DMS153 treated with DMSO at 0.1 percent for 48 hours (cell line): ENCODE results near the gene PSMD12.
"Not testable (repeated sequence)": the region's sequence is repeated elsewhere in the genome, so short reads cannot be mapped to it uniquely, and the experiment has no call there.

ENCODE experiments used
- DNase-seq: peaks from one replicate; lab custom pipeline; 2025; ENCODE audit not compliant: unreplicated experiment; lab: John Stamatoyannopoulos, UW

Gene PSMD12

GRCh38 chr17:67359960-67360791, 6.2 kb downstream of the PSMD12 start:
- no peak for DNase-seq

DNA sequence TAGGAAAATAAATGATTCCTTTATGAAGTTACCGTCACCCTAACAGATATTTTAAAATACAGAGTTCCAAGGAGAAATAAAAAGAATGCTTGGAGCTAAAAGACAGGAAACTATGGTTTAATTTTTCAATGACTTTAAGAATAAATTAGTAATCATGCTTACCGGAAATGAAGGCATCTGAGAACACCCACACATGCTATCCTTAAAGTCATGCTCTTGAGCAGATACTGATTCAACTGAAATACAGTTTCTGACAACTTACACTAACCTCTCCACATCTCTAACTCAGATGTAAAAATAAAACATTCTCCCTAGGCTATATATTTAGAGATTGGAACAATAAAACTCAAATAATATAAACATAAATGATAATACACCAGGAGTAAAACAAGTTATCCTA, 7.8 kb downstream of the PSMD12 start:
- DNase-seq: no peak

- DNase-seq: no peak
Measured at GRCh38 chr17:67353929-67354574, 12.3 kb downstream of the PSMD12 start.

GRCh38 chr17:67353161-67353560, 13.2 kb downstream of the PSMD12 start:
- no peak for DNase-seq

- no peak for DNase-seq
Measured at GRCh38 chr17:67349420-67349819, 17.0 kb downstream of the PSMD12 start.

DNA sequence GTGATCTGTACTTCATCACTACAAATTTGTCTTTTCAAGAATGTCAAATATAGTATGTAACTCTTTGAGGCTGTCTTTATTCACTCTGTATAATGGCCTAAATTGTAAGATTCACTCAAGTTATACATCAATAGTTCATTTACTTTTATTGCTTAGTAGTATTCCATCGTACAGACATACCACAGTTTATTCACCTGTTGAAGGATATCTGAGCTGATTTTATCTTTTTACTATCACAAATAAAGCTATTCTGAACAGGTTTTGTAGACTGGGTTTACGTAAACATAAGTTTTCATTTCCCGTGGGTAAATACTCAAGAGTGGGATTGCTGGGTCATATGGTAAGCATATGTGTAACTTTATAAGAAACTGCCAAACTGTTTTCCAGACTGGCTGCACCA, 18.6 kb downstream of the PSMD12 start:
- DNase-seq: no peak

GRCh38 chr17:67343237-67343636, 23.1 kb downstream of the PSMD12 start:
- no peak for DNase-seq

DNA sequence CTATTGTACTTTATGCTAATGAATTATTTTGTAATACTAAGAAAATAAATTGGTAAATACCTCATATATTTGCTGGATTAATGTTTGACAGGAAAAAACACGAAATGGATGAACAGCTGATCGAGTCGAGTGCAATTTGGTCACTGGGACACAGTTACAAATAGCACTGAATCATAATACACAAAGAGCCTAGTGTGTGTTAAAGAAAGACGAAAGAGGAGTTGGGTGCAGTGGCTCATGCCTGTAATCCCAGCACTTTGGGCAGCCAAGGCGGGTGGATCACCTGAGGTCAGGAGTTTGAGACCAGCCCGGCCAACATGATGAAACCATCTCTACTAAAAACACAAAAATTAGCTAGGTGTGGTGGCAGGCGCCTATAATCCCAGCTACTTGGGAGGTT, 28.0 kb downstream of the PSMD12 start:
- not testable (repeated sequence) for DNase-seq

- DNase-seq: no peak
Measured at GRCh38 chr17:67336859-67337258, 29.5 kb downstream of the PSMD12 start.

GRCh38 chr17:67335245-67335835, 31.0 kb downstream of the PSMD12 start:
- no peak for DNase-seq

GRCh38 chr17:67332162-67332508, 34.2 kb downstream of the PSMD12 start:
- not testable (repeated sequence) for DNase-seq

- DNase-seq: not testable (repeated sequence)
Measured at GRCh38 chr17:67331381-67332161, 34.8 kb downstream of the PSMD12 start.

DNA sequence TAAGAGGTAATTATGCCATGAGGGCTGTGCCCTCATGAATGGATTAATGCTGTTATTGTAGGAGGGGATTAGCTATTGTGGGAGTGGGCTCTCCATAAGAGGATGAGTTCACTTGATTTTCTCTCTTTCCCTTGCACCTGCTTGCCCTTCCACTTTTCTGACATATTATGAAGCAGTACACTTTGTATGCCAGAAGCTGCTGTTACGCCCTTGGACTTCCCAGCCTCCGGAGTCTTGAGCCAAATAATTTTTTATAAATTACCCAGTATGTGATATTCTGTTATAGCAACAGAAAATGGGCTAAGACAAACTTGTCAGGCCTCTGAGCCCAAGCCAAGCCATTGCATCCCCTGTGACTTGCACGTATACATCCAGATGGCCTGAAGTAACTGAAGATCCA, 38.4 kb downstream of the PSMD12 start:
- DNase-seq: no peak

GRCh38 chr17:67326959-67327745, 39.2 kb downstream of the PSMD12 start:
- DNase-seq: not testable (repeated sequence)

- DNase-seq: no peak
Measured at GRCh38 chr17:67326440-67326839, 39.9 kb downstream of the PSMD12 start.

- DNase-seq: no peak
Measured at GRCh38 chr17:67324330-67324729, 42.0 kb downstream of the PSMD12 start.

DNA sequence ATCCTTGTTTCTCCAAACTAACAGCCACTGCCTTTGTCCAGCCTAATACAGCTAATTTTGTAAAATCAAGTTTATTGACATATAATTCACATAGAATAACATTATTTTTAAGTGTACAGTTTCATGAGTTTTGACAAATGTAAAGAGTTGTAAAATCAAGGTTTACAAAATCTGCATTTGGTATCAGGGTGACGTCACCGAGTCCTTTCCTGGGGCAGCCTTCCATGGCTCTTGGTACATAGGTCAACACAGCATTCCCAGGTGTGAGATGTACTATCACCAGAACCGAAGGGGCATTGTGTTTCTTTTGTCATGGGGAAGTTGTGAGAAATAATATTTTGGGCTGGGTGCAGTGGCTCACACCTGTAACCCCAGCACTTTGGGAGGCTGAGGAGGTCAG, 42.9 kb downstream of the PSMD12 start:
- DNase-seq: no peak

DNA sequence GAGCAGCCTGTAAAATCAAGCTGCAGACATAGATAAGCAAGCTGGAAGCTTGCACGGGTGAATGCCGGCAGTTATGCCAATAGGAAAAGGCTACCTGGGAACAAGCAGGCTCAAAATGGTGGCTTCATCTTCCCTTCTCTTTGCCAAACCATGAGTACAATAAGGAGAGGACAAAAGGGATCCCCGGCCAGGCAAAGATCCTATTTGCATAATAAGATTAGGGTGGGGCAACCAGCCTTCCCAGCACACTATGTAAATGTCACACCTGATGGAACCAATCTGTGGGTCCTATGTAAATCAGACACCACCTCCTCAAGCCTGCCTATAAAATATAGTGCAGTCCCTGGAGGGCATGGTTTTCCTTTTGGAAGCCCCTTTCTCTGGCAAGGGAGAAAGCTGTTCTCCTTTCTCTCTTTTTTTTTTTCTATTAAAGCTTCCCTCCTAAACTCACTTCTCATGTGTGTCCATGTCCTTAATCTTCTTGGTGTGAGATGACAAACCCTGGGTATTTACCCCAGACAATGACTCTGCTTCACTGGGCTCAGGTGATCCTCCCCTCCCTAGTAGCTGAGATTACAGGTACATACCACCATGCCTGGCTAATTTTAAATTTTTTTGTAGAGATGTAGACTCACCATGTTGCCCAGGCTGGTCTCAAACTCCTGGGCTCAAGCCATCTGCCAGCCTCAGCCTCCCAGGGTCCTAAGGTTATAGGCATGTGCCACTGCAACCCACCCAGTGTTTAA, 44.2 kb downstream of the PSMD12 start:
- DNase-seq: no peak

- DNase-seq: not testable (repeated sequence)
Measured at GRCh38 chr17:67321486-67321885, 44.9 kb downstream of the PSMD12 start.

DNA sequence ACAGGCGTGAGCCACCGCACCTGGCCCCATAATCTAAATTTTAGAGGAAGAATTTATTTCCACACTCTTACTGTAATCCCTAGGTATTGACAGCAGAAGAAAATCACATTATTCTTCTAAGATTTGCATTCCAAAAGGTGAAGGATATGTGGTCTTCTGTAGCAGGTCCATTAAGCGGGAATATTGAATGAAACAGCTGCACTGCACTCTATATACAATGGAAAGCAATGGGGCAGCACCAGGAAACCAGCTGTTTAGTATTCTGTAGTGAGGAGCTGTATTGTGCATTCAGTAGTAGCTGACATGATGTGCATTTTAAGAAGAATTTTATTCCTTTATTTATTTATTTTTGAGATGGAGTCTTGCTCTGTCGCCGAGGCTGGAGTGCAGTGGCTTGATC, 49.6 kb downstream of the PSMD12 start:
- DNase-seq: no peak
